GM13977 (cell line): ENCODE data around the gene RCN1.

Source experiments
- DNase-seq: peaks from one replicate; pipeline ENCODE4 v3.0.0; 2012; ENCODE audit warnings: low spot score
- CTCF ChIP-seq: IDR thresholded peaks from 2 replicates; pipeline ENCODE4 v1.5.1; 2012; ENCODE audit warnings: mild to moderate bottlenecking, control low read depth; ENCODE audit not compliant: insufficient read depth; ENCODE audit errors: extremely low read depth, missing control alignments
- in situ Hi-C: fragments of 300-500 bp; cut with MboI; formaldehyde crosslinking; loops from one replicate; pipeline ENCODE4 v1.12.0; 2022; ENCODE audit warnings: low sequenced_read_pairs, low pct_unique_long_range_greater_than_20kb, mixed read lengths, inconsistent platforms; ENCODE audit not compliant: unreplicated experiment

RCN1 gene

GRCh38 chr11:32088117-32088941, 2.5 kb upstream of the RCN1 start:
- no peak for TF ChIP-seq CTCF
- DNase-seq: peak; percentile 39
- in situ Hi-C loops: no loop called here

GRCh38 chr11:32092581-32093170, 1.8 kb downstream of the RCN1 start:
- no peak for TF ChIP-seq CTCF
- no peak for DNase-seq
- in situ Hi-C loops: no loop called here

- DNase-seq: no peak
- in situ Hi-C loops: no loop called here
Observed at GRCh38 chr11:32094923-32095322, 4.0 kb downstream of the RCN1 start.

GRCh38 chr11:32098142-32098903, 7.4 kb downstream of the RCN1 start:
- in situ Hi-C loops: no loop called here
- no peak for TF ChIP-seq CTCF
- no peak for DNase-seq

More at GRCh38 chr11:32094923-32095322, 4.0 kb downstream of the RCN1 start:
- TF ChIP-seq CTCF: no peak

- DNase-seq: no peak
- TF ChIP-seq CTCF: no peak
- in situ Hi-C loops: no loop called here
Observed at GRCh38 chr11:32099516-32099915, 8.6 kb downstream of the RCN1 start.

GRCh38 chr11:32100495-32100894, 9.6 kb downstream of the RCN1 start:
- in situ Hi-C loops: no loop called here
- DNase-seq: no peak

More at GRCh38 chr11:32100495-32100894, 9.6 kb downstream of the RCN1 start:
- TF ChIP-seq CTCF: no peak
